GM19467 (cell line): Measurements from ENCODE around the gene HIC1.

Experiments
- ATAC-seq: cut with Tn5 transposase; IDR thresholded peaks from one replicate; pipeline ENCODE4 v1.9.1; 2021; ENCODE audit warnings: mild to moderate bottlenecking, moderate library complexity; ENCODE audit not compliant: unreplicated experiment

Gene HIC1

DNA sequence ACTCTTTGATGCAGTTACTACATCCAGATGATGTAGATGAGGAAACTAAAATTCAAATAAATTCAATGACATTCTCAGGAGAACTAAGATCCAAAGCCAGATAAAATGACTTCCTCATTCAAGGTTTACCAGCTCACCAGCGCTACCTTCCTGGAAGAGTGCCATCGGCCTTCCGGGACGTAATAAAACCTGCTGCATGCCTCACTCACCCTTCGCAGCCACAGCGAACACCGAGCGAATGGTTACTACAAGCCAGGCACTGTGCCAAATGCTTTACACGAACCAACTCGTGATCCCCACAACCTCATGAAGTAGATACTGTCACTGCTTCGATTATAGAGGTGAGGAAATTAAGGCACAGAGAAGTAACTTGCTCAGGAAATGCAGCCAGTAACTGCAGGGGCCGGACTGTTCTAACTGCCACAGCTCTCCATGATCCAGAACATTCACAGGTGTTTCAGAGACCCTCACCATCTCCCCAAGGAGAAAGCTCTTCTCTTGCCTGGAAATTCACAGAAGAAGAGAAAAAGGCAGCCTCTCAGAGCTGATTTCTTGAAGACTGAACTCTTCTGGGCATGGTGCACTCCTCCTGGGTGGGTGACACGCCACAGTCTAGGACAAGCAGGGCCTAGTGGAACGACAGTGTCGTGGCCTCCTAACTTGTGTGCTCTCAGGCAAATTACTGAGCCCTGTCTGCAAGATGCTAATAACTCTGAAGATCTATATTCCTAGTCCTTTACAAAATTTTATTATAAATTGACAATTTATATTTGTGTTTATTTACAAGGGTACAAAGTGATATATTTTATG, 46.8 kb downstream of the HIC1 start:
- ATAC-seq: no peak

DNA sequence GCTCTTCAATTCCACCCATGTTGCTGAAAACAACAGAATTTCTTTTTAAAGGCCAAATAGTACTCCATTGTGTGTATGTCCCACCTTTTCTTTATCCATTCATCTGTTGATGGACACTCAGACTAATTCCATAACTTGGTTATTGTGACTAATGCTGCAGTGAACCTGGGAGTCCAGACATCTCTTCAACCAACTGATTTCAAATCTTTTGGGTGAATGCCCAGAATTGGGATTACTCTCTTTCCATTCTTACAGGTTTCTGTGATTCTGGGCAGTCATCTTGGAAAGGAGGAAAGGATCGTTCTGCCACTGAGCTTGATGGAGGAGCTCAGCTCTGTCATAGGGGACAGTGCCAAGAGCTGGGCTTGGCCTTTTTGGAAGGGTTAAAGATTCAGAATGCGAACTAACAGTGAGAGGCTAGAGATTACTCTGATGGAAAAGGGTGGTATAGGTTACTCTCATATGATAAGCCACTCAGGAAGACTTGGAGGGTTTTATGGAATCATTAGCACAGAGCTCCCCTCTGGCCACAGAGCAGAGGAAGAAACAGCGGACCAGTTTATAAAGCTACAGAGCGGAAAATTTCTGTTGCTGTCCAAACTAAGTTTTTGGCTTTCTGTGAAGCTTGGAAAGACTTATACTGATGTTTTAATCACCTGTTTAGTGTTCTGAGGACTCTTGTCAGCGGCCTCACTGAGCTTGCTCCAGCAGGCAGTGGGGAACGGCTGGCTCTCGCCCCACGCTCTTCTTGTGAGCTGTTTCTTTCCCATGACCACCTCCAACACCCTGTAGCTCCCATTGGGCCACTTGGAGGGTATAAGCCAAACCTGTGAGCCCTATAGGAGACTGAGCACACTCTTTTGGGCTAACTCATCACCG, 48.3 kb downstream of the HIC1 start:
- ATAC-seq: no peak

DNA sequence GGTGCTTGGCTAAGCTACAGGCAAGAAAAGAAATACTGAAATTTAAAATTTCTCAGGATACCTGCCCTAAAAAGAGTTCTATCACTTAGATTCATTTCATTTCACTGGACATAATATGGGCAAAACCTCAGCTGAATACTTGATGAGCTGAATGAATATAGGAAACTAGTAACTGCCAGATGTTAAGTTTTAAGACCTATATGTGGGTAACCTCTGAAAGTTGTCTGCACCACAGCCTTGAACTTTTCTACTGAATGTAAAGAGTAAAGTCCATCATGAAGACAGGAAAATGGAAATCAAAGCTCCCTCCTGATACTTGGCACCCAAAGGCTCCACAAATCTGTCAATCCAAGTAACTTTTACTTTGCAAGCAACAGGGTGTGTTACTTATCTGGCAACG, 50.8 kb downstream of the HIC1 start:
- no peak for ATAC-seq

DNA sequence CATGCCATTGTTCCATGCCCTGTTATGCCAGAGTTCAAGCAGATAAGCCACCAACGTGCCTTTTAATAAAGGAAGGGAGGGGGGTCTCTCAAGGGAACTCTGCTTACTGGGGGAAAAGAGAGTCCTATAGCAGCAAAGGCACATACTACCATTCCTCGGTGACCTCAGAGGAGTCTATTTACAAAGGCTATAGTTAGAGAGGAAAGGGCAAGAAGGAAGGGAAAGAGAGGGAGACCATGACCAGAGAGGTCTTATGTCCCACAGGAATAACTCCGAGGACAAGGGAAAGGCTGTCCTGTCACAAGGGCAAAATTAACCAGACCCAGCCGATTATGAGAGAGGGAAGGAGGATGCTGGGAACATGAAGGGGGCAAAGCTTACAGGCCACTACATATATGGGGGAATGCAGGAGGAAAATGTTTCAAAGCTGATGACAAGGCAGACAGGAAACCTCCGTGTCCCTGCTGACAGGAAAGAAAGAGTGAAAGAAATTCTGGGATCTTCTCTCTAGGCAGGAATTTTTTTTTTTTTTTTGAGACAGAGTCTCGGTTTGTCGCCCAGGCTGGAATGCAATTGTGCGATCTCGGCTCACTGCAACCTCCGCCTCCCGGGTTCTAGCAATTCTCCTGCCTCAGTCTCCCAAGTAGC, 51.5 kb downstream of the HIC1 start:
- no peak for ATAC-seq

DNA sequence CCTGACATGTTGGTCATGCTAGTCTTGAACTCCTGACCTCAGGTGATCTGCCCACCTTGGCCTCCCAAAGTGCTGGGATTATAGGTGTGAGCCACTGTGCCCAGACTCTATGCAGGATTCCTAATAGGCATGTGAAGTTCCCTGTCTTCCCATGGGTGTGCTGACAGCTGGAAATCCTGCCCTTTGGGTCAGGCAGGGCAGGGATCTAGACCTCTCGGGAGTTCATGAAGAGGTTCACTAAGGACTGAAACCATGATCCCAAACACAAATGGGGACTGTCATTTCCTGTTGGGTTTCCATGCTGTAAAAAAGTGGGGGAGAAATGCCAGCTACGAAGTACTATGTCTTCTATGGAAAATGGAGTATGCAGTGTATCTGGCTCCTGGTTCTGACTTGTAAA, 52.1 kb downstream of the HIC1 start:
- no peak for ATAC-seq

DNA sequence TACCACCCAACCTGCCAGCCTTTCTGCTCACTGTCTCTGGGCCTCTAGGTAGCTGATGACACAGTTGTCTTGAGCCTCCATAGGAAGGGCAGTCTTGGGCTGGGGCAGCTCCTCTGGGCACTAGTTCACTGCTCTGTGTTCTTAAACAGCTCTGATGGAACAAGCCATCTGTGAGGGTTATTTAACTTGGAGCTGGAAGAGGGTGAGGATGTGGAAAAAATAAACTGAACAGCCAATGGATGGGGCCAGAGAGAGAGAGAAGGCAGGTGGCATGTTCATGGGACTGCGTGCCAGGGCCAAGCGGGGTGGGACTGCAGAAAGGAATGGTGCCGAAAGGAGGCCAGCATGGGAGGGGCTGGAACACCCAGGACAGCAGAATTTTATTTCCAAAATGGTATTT, 52.6 kb downstream of the HIC1 start:
- no peak for ATAC-seq

DNA sequence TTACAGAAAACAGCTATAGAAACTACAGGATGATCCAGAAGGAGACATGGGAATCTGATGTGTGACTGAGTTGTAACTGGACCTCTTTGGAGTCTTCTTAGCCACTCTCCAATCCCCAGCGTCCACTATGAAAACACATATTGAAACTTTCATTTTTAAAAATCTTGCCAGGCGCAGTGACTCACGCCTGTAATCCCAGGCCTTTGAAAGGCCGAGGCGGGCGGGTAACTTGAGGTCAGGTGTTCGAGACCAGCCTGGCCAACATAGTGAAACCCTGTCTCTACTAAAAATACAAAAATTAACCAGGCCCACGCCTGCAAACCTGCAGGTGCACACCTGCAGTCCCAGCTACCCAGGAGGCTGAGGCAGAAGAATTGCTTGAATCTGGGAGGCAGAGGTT, 53.3 kb downstream of the HIC1 start:
- ATAC-seq: no peak

DNA sequence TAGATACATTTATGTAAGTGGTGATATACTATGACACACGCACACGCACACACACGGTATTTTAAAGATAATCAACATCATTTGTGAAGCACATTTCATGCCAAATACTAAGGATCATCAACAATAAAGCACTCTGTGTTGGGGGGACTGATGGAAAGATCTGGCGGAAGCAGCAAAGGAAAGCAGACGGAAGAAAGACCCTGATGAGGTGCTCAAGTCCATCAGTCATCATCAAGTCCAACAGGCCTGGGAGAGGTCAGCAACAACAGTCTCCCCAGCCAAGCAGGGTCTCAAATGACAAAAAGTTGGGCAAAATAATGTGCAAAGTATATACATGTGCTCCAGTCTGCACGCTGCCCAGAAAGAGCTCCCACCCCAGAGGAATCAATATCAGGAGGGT, 55.5 kb downstream of the HIC1 start:
- no peak for ATAC-seq

DNA sequence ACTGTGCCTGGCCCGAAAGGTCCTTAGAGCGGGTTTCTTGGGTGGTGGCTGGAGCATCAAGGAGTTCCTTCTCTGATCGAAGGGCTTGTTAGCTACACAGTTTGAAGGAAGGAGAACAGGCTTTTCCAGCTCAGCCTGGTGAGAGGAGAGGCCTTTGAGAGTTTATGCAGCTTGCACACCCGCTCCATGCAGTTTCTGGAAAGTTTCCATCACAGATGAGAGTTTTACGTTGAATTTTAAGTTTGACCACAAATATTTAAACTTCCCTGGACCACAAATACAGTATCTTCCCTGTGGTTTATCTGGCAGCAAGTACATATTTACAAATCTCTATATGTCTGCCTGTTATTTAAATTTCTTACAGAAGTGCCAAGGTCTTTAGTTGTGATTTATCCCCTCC, 56.8 kb downstream of the HIC1 start:
- ATAC-seq: no peak
